ENCODE data around the gene ADGRF3.
A peak's percentile ranks its signal among the peaks of the same experiment; 100 is the strongest.

Gene ADGRF3

DNA sequence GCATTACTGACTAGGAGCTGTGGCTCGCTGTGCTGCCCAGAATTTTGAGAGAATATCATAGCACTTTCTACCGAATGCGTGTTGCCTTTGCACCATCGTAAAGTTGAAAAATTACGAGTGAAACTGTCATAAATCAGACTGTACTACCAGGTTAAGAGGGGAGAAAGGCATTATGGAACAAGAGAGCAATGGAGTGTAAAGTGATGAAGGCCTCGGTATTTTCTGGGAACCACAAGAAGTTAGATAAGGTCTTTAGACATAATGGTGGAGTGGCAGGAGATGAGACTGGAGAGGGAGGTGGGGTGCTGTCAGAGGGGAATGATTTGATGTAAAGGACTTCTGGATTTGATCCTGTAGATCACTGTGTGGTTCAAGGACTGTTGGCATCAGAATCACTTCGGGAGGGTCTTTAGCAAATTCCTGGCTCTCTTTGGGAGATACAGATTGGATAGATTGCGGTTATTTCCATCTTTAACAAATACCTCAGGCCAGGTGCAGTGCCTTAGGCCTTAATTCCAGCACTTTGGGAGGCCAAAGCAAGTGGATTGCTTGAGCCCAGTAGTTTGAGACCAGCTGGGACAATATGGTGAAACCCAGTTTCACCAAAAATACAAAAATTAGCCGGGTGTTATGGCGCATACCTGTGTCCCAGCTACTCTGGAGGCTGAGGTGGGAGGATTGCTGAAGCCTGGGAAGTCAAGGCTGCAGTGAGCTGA lies 4.9 kb upstream of the ADGRF3 start:
- H4K20me1 ChIP-seq = peaks cover 95% of the 10 kb centered on the region
- H3K9ac ChIP-seq = no peak overlapping the region
- no peaks in the 10 kb centered on the region for H3K27me3 ChIP-seq
- H3K4me3 ChIP-seq = no peak overlapping the region
- no peak overlapping the region for H3K27ac ChIP-seq
- H3K9me3 ChIP-seq = no peaks in the 10 kb centered on the region
- peaks cover 41% of the 10 kb centered on the region for H3K36me3 ChIP-seq
- H3K4me2 ChIP-seq = no peak overlapping the region
- H3K4me1 ChIP-seq = peaks cover 25% of the 10 kb centered on the region
- no peak for TF ChIP-seq Cebpa-rat (IDR thresholded peaks at IDR 0.05)

DNA sequence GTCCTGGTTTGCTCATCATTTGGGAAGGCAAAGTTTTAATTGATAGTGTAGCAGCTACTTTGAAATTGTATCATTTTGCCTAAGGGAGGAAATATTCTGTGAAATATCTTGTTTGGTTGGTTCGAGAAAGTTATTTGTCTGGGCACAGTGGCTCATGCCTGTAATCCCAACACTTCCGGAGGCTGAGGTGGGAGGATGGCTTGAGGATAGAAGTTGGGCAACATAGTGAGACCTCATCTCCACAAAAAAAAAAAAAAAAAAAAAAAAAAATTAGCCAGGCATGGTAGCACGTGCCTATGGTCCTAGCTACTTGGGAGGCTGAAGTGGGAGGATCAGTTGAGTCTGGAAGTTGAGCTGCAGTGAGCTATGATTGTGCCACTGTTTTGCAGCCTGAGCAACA lies 3.1 kb upstream of the ADGRF3 start:
- peaks cover 27% of the 10 kb centered on the region for H3K4me1 ChIP-seq
- H3K36me3 ChIP-seq = peaks cover 41% of the 10 kb centered on the region
- H4K20me1 ChIP-seq = peaks cover 77% of the 10 kb centered on the region
- H3K9me3 ChIP-seq = no peaks in the 10 kb centered on the region
- no peak overlapping the region for H3K27ac ChIP-seq
- no peaks in the 10 kb centered on the region for H3K27me3 ChIP-seq
- no peak overlapping the region for H3K4me3 ChIP-seq
- no peak overlapping the region for H3K9ac ChIP-seq
- no peak for TF ChIP-seq Cebpa-rat (IDR thresholded peaks at IDR 0.05)
- no peak overlapping the region for H3K4me2 ChIP-seq

DNA sequence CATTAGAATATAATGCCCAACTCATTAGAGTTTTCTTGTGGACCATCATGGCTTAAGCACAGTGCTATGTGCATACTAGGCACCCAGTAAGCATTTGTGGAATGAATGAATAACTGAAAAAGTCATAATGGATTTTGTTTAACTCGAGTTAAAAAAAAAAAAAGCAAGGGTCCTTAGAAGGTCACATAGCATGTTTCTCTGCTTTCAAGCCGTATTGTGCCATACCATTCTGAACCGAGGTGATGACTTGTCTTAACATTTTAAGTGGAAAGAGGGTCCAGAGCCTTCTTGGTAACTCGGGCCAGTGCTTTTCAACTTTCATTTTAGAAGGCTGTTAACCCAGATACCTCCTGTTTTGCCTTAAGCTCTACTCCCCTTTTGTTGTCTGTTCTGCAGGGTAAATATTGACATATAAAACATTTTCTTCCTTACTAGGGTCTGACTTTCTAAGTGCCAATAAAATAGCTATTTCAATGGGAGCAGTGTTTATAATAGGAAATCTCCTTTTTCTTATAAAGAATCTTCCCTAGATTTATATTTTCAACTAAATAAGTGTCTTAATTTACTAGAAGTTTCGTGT lies 787 bp upstream of the ADGRF3 start:
- peaks cover 35% of the 10 kb centered on the region for H3K4me1 ChIP-seq
- H3K36me3 ChIP-seq = peaks cover 22% of the 10 kb centered on the region; the same call in 1 of the 2 replicates
- H4K20me1 ChIP-seq = peaks cover 54% of the 10 kb centered on the region
- peak overlapping the region; percentile 90 for H3K4me2 ChIP-seq
- H3K27ac ChIP-seq = peak overlapping the region; percentile 85
- peak overlapping the region; percentile 87 for H3K4me3 ChIP-seq
- no peaks in the 10 kb centered on the region for H3K27me3 ChIP-seq
- H3K9ac ChIP-seq = peak overlapping the region; percentile 86
- no peak for TF ChIP-seq Cebpa-rat (IDR thresholded peaks at IDR 0.05)
- no peaks in the 10 kb centered on the region for H3K9me3 ChIP-seq

DNA sequence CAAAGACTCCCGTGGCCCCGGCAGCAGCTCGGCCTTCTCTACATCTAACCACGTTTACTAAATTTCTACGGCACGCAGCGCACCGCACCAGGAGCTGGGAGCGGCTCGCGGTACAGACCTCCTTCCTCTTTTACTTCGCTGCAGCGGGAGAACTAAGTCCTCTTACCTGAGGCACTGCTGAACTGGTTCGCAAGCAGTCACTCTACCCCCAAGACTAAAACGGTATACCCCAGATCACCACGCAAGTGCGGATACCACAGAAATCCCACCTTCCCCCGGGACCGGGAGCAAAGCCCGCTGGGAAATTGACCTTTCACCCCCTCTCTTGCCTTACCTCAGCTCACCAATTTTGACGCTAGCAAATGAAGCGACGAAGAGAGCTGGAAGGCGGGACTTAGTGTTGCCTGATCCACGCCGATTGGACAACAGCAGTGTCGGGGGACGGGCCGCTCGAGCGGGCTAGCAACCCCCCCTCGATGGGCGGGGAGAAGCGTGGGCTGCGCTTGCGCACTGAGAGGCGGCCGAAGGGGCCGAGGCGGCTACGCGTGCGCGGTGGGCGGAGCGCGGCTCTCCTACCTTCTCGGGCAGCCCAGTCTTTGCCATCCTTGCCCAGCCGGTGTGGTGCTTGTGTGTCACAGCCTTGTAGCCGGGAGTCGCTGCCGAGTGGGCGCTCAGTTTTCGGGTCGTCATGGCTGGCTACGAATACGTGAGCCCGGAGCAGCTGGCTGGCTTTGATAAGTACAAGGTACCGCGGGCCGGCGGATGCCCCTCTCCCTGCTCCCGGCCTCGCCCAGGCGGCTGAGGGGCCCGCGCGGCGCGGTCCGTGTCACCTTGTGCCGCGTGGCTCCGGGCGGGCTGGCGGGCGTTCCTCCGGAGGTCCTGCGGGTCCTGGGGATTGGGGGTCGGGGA lies 790 bp downstream of the ADGRF3 start, which contains the start of gene SELENOI:
Gene SELENOI (plus strand): TSS at position 599 of the 909 bp plus-strand sequence. CDS start 90 bp downstream, at position 689.
- Histone ChIP-seq H3K4me3 (peak within 1 kb of the TSS; percentile 87), H3K4me2 (peak within 1 kb of the TSS; percentile 90), H3K27me3 (no peaks in the 10 kb centered on the region), H3K27ac (peak within 1 kb of the TSS; percentile 88), H3K9ac (peak within 1 kb of the TSS; percentile 91), H3K9me3 (no peaks in the 10 kb centered on the region), H3K36me3 (peaks cover 7% of the 10 kb centered on the region; the same call in 1 of the 2 replicates), H4K20me1 (peaks cover 38% of the 10 kb centered on the region), H3K4me1 (peaks cover 35% of the 10 kb centered on the region)
- no peak for TF ChIP-seq Cebpa-rat (IDR thresholded peaks at IDR 0.05)

DNA sequence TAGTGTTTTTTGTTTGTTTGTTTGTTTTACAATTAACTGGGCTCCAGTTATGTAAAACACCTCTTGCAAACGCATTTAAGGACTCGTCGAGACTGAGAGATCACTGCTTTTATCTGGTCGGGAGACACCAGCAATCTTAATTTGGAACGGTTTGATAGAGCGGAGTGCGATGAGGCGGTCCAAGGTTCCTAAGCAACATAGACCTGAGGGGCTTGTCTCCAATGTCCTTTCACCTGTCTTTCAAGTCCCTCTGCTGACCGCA lies 1.4 kb downstream of the ADGRF3 start:
- peaks cover under 1% of the 10 kb centered on the region; the same call in 1 of the 2 replicates for H3K36me3 ChIP-seq
- H3K27ac ChIP-seq = peak overlapping the region; percentile 88
- H4K20me1 ChIP-seq = peaks cover 32% of the 10 kb centered on the region
- no peak for TF ChIP-seq Cebpa-rat (IDR thresholded peaks at IDR 0.05)
- peaks cover 35% of the 10 kb centered on the region for H3K4me1 ChIP-seq
- H3K9me3 ChIP-seq = no peaks in the 10 kb centered on the region
- no peaks in the 10 kb centered on the region for H3K27me3 ChIP-seq
- H3K4me3 ChIP-seq = peak overlapping the region; percentile 87
- H3K9ac ChIP-seq = peak overlapping the region; percentile 91
- H3K4me2 ChIP-seq = peak overlapping the region; percentile 82

DNA sequence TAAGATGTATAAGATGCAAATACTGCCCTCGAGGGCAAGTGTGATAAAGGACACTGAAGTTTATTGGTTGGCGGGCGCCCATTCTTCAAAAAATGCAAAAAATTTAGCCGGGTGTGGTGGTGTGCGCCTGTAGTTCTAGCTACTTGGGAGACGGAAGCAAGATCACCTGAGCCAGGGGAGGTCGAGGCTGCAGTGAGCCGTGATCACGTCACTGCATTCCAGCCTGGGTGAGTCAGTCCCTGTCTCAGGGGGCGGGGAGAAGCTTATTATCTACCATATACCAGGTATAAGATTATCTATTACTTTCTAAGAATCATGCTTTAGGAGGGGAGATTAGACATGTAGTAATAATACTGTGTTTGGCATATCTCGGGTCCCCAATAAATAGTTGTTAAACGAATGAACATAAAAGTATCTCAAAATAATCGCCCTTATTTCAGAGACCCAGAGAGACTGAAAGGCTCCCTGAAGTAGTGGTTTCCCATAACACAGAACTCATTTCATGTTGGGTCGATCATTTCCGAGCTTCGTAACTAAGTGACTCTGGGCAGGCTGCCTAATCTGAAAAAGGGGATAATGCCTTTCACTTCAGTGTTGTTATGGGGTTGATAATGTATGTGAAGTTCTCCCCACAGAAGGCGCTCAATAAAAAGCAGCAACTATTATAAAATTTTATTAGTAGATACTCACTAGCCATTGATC lies 1.9 kb downstream of the ADGRF3 start:
- TF ChIP-seq Cebpa-rat (IDR thresholded peaks at IDR 0.05) = no peak
- Histone ChIP-seq H3K9ac (peak overlapping the region; percentile 91), H3K4me1 (peaks cover 35% of the 10 kb centered on the region), H3K27ac (peak overlapping the region; percentile 88), H3K36me3 (no peaks in the 10 kb centered on the region), H3K4me3 (peak overlapping the region; percentile 87), H3K9me3 (no peaks in the 10 kb centered on the region), H4K20me1 (peaks cover 27% of the 10 kb centered on the region), H3K27me3 (no peaks in the 10 kb centered on the region), H3K4me2 (peak overlapping the region; percentile 82)

DNA sequence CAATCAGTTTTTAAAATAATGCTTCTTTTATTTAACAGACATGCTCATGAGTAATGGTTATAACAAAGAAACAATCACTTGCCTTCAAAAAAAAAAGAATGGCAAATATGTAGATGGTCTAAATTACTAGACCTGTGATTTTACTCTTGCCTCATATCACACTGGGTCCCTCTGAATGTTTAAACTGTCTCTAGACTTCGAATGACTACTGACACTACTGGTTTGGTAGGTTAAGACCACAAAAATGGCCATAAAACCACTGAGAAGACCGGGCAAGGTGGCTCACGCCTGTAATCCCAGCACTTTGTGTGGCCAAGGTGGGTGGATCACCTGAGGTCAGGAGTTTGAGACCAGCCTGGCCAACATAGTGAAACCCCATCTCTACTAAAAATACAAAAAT lies 5.8 kb downstream of the ADGRF3 start:
- Histone ChIP-seq H4K20me1 (no peaks in the 10 kb centered on the region), H3K27ac (no peak overlapping the region), H3K9ac (no peak overlapping the region), H3K4me1 (peaks cover 11% of the 10 kb centered on the region), H3K4me2 (no peak overlapping the region), H3K36me3 (no peaks in the 10 kb centered on the region), H3K9me3 (no peaks in the 10 kb centered on the region), H3K4me3 (no peak overlapping the region), H3K27me3 (no peaks in the 10 kb centered on the region)
- no peak for TF ChIP-seq Cebpa-rat (IDR thresholded peaks at IDR 0.05)

DNA sequence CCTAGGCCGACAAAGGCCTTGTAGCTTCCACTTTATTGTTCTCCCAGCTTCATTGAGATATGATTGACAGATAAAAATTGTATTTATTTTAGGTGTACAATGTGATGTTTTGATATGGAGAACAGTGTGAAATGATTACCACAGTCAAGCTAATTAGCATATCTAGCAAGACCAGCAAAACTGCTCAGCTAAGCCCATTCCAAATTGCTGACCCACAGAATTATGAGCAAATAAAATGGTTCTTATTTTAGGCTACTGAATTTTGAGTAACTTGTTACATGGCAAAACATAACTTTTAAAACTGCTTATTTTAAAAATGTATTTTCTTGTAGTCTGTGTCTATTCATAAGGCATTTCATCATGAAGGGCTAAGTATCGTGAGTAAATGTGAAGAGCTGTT lies 9.3 kb downstream of the ADGRF3 start:
- no peaks in the 10 kb centered on the region for H3K4me1 ChIP-seq
- no peak for TF ChIP-seq Cebpa-rat (IDR thresholded peaks at IDR 0.05)
- no peak overlapping the region for H3K4me3 ChIP-seq
- no peak overlapping the region for H3K4me2 ChIP-seq
- no peaks in the 10 kb centered on the region for H3K9me3 ChIP-seq
- H3K27ac ChIP-seq = no peak overlapping the region
- no peaks in the 10 kb centered on the region for H3K27me3 ChIP-seq
- no peak overlapping the region for H3K9ac ChIP-seq
- no peaks in the 10 kb centered on the region for H4K20me1 ChIP-seq
- H3K36me3 ChIP-seq = no peaks in the 10 kb centered on the region

DNA sequence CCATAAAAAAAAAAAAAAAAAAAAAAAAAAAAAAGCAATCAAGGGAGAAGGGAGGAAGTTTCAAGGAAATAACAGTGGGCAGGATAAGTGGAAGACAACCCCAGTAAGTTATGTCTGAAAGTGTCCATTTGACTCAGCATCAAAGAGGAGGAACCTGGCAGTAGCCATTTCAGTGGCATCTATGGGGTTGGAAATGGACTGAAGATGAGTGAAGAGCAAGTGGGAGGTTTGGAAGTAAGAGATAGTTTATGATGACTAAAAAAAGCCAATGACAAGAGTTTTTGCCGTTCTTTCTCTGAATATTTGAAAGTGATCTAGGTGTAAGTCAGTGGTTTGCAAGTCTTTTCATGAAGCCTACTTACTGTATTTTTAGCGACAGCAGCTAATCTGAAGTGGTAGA lies 9.9 kb downstream of the ADGRF3 start:
- no peaks in the 10 kb centered on the region for H3K9me3 ChIP-seq
- no peak overlapping the region for H3K27ac ChIP-seq
- H4K20me1 ChIP-seq = no peaks in the 10 kb centered on the region
- TF ChIP-seq Cebpa-rat (IDR thresholded peaks at IDR 0.05) = no peak
- no peak overlapping the region for H3K4me3 ChIP-seq
- H3K4me1 ChIP-seq = no peaks in the 10 kb centered on the region
- no peak overlapping the region for H3K4me2 ChIP-seq
- no peak overlapping the region for H3K9ac ChIP-seq
- H3K36me3 ChIP-seq = no peaks in the 10 kb centered on the region
- H3K27me3 ChIP-seq = no peaks in the 10 kb centered on the region
